Measurements from ENCODE around the gene BCR.

- TF ChIP-seq SMAD4 (CRISPR knock-in tag; IDR thresholded peaks at IDR 0.05), result no peak
- no peak for TF ChIP-seq CREB1 (CRISPR knock-in tag; IDR thresholded peaks at IDR 0.05)
- TF ChIP-seq, protein P1, sequence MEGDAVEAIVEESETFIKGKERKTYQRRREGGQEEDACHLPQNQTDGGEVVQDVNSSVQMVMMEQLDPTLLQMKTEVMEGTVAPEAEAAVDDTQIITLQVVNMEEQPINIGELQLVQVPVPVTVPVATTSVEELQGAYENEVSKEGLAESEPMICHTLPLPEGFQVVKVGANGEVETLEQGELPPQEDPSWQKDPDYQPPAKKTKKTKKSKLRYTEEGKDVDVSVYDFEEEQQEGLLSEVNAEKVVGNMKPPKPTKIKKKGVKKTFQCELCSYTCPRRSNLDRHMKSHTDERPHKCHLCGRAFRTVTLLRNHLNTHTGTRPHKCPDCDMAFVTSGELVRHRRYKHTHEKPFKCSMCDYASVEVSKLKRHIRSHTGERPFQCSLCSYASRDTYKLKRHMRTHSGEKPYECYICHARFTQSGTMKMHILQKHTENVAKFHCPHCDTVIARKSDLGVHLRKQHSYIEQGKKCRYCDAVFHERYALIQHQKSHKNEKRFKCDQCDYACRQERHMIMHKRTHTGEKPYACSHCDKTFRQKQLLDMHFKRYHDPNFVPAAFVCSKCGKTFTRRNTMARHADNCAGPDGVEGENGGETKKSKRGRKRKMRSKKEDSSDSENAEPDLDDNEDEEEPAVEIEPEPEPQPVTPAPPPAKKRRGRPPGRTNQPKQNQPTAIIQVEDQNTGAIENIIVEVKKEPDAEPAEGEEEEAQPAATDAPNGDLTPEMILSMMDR (IDR thresholded peaks at IDR 0.05), result no peak
- no peak for TF ChIP-seq SP1 (CRISPR knock-in tag; conservative IDR thresholded peaks at IDR 0.05)
- TF ChIP-seq, protein P2, sequence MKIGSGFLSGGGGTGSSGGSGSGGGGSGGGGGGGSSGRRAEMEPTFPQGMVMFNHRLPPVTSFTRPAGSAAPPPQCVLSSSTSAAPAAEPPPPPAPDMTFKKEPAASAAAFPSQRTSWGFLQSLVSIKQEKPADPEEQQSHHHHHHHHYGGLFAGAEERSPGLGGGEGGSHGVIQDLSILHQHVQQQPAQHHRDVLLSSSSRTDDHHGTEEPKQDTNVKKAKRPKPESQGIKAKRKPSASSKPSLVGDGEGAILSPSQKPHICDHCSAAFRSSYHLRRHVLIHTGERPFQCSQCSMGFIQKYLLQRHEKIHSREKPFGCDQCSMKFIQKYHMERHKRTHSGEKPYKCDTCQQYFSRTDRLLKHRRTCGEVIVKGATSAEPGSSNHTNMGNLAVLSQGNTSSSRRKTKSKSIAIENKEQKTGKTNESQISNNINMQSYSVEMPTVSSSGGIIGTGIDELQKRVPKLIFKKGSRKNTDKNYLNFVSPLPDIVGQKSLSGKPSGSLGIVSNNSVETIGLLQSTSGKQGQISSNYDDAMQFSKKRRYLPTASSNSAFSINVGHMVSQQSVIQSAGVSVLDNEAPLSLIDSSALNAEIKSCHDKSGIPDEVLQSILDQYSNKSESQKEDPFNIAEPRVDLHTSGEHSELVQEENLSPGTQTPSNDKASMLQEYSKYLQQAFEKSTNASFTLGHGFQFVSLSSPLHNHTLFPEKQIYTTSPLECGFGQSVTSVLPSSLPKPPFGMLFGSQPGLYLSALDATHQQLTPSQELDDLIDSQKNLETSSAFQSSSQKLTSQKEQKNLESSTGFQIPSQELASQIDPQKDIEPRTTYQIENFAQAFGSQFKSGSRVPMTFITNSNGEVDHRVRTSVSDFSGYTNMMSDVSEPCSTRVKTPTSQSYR (CRISPR knock-in tag; IDR thresholded peaks at IDR 0.05), result no peak
- TF ChIP-seq E2F1 (CRISPR knock-in tag; IDR thresholded peaks at IDR 0.05), result no peak
Observed at GRCh38 chr22:23187211-23187610, 6.9 kb downstream of the BCR start.

All from WTC11 (cell line).